Measurements from ENCODE around the gene XKR7. TPM values are rescaled to one million over a fixed set of nuclear protein-coding genes. Genes with fewer than 3 reads are reported as not detected.

The XKR7 gene
- total RNA-seq, 4 donors from 2014 or later: not detected

GRCh38 chr20:31996996-31997395, 29.0 kb downstream of the XKR7 start:
- TF ChIP-seq CTCF (IDR thresholded peaks at IDR 0.05; ENCODE audit: low read depth): no peak

GRCh38 chr20:31998246-31998645, 30.3 kb downstream of the XKR7 start:
- TF ChIP-seq CTCF (IDR thresholded peaks at IDR 0.05; ENCODE audit: low read depth): no peak

GRCh38 chr20:32003325-32003724, 35.4 kb downstream of the XKR7 start:
- TF ChIP-seq CTCF (IDR thresholded peaks at IDR 0.05; ENCODE audit: low read depth): no peak

GRCh38 chr20:32004963-32005362, 37.0 kb downstream of the XKR7 start:
- TF ChIP-seq CTCF (IDR thresholded peaks at IDR 0.05; ENCODE audit: low read depth): no peak

- no peak for TF ChIP-seq CTCF (IDR thresholded peaks at IDR 0.05; ENCODE audit: low read depth)
Measured at GRCh38 chr20:32006053-32006452, 38.1 kb downstream of the XKR7 start.

GRCh38 chr20:32006841-32007786, 39.2 kb downstream of the XKR7 start:
- no peak for TF ChIP-seq CTCF (IDR thresholded peaks at IDR 0.05; ENCODE audit: low read depth)

- no peak for TF ChIP-seq CTCF (IDR thresholded peaks at IDR 0.05; ENCODE audit: low read depth)
Measured at GRCh38 chr20:32007787-32008616, 40.1 kb downstream of the XKR7 start.
